SU-DHL-6 (cell line): ENCODE data around the gene MYBBP1A.

ENCODE experiments used
- H2AFZ ChIP-seq: fragments of 200-600 bp; sonication (generic); 2 replicates; pipeline ENCODE4 v1.6.1; 2014; ENCODE audit warnings: low read depth, mild to moderate bottlenecking, moderate library complexity, mixed read lengths, antibody characterized with exemption, low read length; ENCODE audit not compliant: severe bottlenecking
- H3F3A ChIP-seq: fragments of 200-600 bp; shearing (Covaris generic); 2 replicates; pipeline ENCODE4 v1.6.0; 2016; ENCODE audit warnings: antibody characterized with exemption, mild to moderate bottlenecking; ENCODE audit not compliant: insufficient read depth
- H3K27ac ChIP-seq: fragments of 200-600 bp; sonication (generic); 2 replicates; pipeline ENCODE4 v1.5.1; 2016; ENCODE audit warnings: low read depth, mild to moderate bottlenecking, low read length, moderate library complexity, mixed read lengths
- H3K27me3 ChIP-seq: fragments of 200-600 bp; sonication (generic), shearing (Covaris generic); 2 replicates; pipeline ENCODE4 v1.6.0; 2014; ENCODE audit warnings: mild to moderate bottlenecking, low read length
- H3K36me3 ChIP-seq: fragments of 200-600 bp; sonication (generic); 2 replicates; pipeline ENCODE4 v1.6.1; 2014; ENCODE audit warnings: mild to moderate bottlenecking, low read length, mixed read lengths
- H3K4me2 ChIP-seq: fragments of 300-600, 200-600 bp; shearing (Covaris generic), sonication (generic); 2 replicates; pipeline ENCODE4 v1.6.0; 2014; ENCODE audit warnings: low read length, low read depth, mild to moderate bottlenecking; ENCODE audit not compliant: poor library complexity, severe bottlenecking
- H3K4me3 ChIP-seq: fragments of 200-600 bp; sonication (generic); 2 replicates; pipeline ENCODE4 v1.5.1; 2014; ENCODE audit warnings: antibody characterized with exemption, low read length, mild to moderate bottlenecking, mixed read lengths; ENCODE audit not compliant: insufficient read depth, poor library complexity, severe bottlenecking
- H3K79me2 ChIP-seq: fragments of 200-600 bp; sonication (generic); 2 replicates; pipeline ENCODE4 v1.6.1; 2014; ENCODE audit warnings: mild to moderate bottlenecking, low read length, moderate library complexity; ENCODE audit not compliant: insufficient read depth
- H3K9ac ChIP-seq: fragments of 200-600 bp; sonication (generic); 2 replicates; pipeline ENCODE4 v1.7.0; 2014; ENCODE audit warnings: mild to moderate bottlenecking, low read length
- H3K9me2 ChIP-seq: fragments of 200-600 bp; sonication (generic); replicated peaks from 2 replicates; pipeline ENCODE4 v1.6.1; 2014; ENCODE audit warnings: low read length; ENCODE audit not compliant: insufficient read depth
- H3K9me3 ChIP-seq: fragments of 200-600 bp; sonication (generic); 2 replicates; pipeline ENCODE4 v1.6.1; 2014; ENCODE audit warnings: low read length, mixed read lengths; ENCODE audit not compliant: insufficient read depth
- H4K20me1 ChIP-seq: fragments of 200-600 bp; sonication (generic); 2 replicates; pipeline ENCODE4 v1.6.1; 2014; ENCODE audit warnings: low read depth, mild to moderate bottlenecking, antibody characterized with exemption, low read length, moderate library complexity, mixed read lengths
- EZH2phosphoT487 ChIP-seq: fragments of 200-600 bp; sonication (generic), shearing (Covaris generic); conservative IDR thresholded peaks from 2 replicates; pipeline ENCODE4 v1.6.1; 2018; ENCODE audit warnings: mild to moderate bottlenecking, antibody characterized with exemption, low read length, moderate library complexity, mixed read lengths
- TF ChIP-seq, protein P1 (sequence below): fragments of 200-600 bp; sonication (generic); IDR thresholded peaks from one replicate; pipeline ENCODE4 v1.5.1; 2017; ENCODE audit warnings: antibody characterized with exemption, mild to moderate bottlenecking, low read length, moderate library complexity; ENCODE audit not compliant: insufficient read depth, poor library complexity, severe bottlenecking

The MYBBP1A gene

DNA sequence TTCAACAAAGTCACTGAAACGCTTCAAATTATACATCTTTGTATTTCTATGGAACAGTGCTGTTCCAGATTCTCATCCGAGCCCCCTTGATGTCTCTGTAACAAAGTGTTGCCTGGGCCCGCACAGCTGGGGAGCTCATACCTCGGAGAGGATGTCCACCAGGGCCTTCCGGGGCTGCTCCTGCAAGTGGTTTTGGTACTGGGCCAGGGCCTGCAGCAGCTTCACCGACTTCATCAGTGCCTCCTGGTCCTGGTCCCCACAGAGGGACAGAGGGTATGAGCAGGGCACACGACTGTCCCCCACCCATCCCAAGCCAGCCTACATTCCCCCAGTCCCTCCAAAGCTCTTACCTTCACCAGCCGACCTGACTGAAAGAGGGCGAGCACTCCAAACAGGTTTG is 1.5 kb downstream of the MYBBP1A start:
- Histone ChIP-seq H3K9ac (peak overlapping the region; percentile 77), H3K79me2 (peaks cover 22% of the 10 kb centered on the region), H3K4me3 (peak overlapping the region; percentile 87), H3K9me3 (no peaks in the 10 kb centered on the region), H3K27ac (no peak overlapping the region), H3K9me2 (no peaks in the 10 kb centered on the region), H3K36me3 (no peaks in the 10 kb centered on the region), H3K4me2 (peak overlapping the region; percentile 93), H4K20me1 (no peaks in the 10 kb centered on the region), H3F3A (no peaks in the 10 kb centered on the region), H2AFZ (no peak overlapping the region), H3K27me3 (no peaks in the 10 kb centered on the region)
- TF ChIP-seq, protein P1, sequence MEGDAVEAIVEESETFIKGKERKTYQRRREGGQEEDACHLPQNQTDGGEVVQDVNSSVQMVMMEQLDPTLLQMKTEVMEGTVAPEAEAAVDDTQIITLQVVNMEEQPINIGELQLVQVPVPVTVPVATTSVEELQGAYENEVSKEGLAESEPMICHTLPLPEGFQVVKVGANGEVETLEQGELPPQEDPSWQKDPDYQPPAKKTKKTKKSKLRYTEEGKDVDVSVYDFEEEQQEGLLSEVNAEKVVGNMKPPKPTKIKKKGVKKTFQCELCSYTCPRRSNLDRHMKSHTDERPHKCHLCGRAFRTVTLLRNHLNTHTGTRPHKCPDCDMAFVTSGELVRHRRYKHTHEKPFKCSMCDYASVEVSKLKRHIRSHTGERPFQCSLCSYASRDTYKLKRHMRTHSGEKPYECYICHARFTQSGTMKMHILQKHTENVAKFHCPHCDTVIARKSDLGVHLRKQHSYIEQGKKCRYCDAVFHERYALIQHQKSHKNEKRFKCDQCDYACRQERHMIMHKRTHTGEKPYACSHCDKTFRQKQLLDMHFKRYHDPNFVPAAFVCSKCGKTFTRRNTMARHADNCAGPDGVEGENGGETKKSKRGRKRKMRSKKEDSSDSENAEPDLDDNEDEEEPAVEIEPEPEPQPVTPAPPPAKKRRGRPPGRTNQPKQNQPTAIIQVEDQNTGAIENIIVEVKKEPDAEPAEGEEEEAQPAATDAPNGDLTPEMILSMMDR, result no peak
- TF ChIP-seq EZH2phosphoT487, result no peak

DNA sequence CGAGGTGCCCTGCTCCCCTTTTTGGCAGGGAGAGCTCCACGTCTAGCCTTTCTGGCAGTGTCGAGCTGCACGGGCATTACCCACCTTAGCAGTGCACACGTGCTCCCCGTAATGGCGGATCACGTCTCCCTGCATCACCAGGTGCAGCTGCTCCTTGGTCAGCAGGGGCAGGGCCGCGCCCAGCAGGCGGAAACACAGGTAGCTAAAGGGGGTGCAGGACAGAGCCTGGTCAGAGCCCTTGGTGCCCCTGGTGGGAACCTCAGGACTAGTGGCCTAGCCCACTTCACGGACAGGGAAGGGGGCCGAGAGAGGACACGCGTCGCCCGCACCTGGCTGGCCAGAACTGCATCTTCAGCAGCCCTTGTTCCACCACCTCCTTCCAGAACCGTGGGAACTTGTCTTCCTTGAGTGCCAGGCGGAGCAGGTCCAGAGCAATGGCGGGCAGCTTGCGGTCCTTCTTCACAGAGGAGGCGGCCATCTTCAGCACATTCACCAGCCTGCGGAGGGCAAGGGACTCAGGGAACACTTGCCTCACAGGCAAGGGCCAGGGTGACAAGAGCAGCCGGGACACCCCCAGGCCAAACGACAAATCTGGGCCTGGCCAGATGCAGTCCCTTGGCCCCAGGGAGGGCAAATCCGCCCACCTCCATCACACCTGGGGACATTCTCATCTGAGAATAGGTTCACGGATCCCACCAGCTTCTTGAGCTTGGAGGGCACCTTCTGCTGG is 3.2 kb downstream of the MYBBP1A start:
- Histone ChIP-seq H2AFZ (no peak overlapping the region), H3K36me3 (peaks cover 3% of the 10 kb centered on the region; the same call in 1 of the 2 replicates), H4K20me1 (no peaks in the 10 kb centered on the region), H3K27me3 (no peaks in the 10 kb centered on the region), H3K9me2 (no peaks in the 10 kb centered on the region), H3K9me3 (no peaks in the 10 kb centered on the region), H3K9ac (no peak overlapping the region), H3K4me3 (no peak overlapping the region), H3K4me2 (no peak overlapping the region), H3K79me2 (peaks cover 22% of the 10 kb centered on the region), H3K27ac (no peak overlapping the region), H3F3A (no peaks in the 10 kb centered on the region)
- no peak for TF ChIP-seq EZH2phosphoT487
- TF ChIP-seq, protein P1, result no peak

DNA sequence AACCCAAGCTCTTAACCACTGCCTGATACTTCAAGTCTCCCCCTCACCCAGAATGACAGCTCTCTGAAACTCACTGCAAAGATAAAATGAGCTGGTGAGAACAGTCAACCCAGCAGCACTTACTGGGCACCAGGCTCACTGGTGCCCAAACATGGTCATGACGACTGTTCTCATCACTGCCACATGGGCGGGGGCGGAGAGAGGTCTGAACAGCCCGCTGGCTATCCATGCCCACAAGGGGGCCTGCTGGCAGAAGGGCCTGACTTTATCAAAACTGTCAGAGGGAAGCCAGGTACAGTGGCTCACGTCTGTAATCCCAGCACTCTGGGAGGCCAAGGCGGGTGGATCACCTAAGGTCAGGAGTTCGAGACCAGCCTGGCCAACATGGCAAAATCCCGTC is 4.0 kb downstream of the MYBBP1A start:
- Histone ChIP-seq H3F3A (no peaks in the 10 kb centered on the region), H3K27me3 (no peaks in the 10 kb centered on the region), H2AFZ (no peak overlapping the region), H3K9me2 (no peaks in the 10 kb centered on the region), H4K20me1 (no peaks in the 10 kb centered on the region), H3K4me2 (no peak overlapping the region), H3K27ac (no peak overlapping the region), H3K4me3 (no peak overlapping the region), H3K9me3 (no peaks in the 10 kb centered on the region), H3K79me2 (peaks cover 22% of the 10 kb centered on the region), H3K9ac (no peak overlapping the region), H3K36me3 (peaks cover 3% of the 10 kb centered on the region; the same call in 1 of the 2 replicates)
- TF ChIP-seq EZH2phosphoT487, result no peak
- TF ChIP-seq, protein P1, result no peak
